AG10803 (cell line): ENCODE results near the gene LRP1.

Source experiments
- DNase-seq: peaks from one replicate; pipeline ENCODE4 v3.0.0; 2010; ENCODE audit warnings: low read depth
- H3K4me3 ChIP-seq: 2 replicates; pipeline ENCODE4 v1.5.1; 2011; ENCODE audit warnings: mild to moderate bottlenecking, low read length, control low read depth
- CTCF ChIP-seq: conservative IDR thresholded peaks from 2 replicates; pipeline ENCODE4 v1.5.1; 2011; ENCODE audit warnings: mild to moderate bottlenecking, low read length, control low read depth, inconsistent platforms

The LRP1 gene

GRCh38 chr12:57201219-57201618 is 72.9 kb downstream of the LRP1 start:
- TF ChIP-seq CTCF: no peak
- no peak overlapping the region for H3K4me3 ChIP-seq
- DNase-seq: no peak

GRCh38 chr12:57201631-57202030 is 73.3 kb downstream of the LRP1 start:
- H3K4me3 ChIP-seq: no peak overlapping the region
- TF ChIP-seq CTCF: no peak
- no peak for DNase-seq

DNA sequence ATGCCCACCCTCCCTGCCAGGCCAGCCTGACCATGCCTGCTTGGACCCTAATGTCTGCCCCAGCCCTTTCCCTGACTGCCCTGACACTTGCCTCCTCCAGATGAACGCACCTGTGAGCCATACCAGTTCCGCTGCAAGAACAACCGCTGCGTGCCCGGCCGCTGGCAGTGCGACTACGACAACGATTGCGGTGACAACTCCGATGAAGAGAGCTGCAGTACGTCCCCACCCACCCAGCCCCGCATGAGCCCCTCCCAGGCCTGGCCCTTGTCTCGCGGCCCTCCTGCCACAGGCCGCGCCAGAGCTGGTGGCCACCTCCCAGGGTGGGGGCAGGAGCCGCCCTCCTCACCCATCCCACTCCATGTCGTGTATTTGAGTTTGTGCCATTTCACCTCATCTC is 74.0 kb downstream of the LRP1 start:
- no peak overlapping the region for H3K4me3 ChIP-seq
- DNase-seq: no peak
- no peak for TF ChIP-seq CTCF

DNA sequence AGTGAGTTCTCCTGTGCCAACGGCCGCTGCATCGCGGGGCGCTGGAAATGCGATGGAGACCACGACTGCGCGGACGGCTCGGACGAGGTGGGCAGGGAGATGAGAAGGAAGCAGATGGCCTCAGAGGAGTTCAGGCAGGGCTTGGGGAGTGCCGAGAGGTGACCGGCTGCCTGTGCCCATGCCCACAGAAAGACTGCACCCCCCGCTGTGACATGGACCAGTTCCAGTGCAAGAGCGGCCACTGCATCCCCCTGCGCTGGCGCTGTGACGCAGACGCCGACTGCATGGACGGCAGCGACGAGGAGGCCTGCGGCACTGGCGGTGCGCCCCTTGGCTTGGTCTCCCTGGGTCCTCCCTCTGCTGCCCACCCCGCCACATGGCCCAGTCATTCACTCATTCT is 74.9 kb downstream of the LRP1 start:
- no peak for TF ChIP-seq CTCF
- no peak for DNase-seq
- no peak overlapping the region for H3K4me3 ChIP-seq

DNA sequence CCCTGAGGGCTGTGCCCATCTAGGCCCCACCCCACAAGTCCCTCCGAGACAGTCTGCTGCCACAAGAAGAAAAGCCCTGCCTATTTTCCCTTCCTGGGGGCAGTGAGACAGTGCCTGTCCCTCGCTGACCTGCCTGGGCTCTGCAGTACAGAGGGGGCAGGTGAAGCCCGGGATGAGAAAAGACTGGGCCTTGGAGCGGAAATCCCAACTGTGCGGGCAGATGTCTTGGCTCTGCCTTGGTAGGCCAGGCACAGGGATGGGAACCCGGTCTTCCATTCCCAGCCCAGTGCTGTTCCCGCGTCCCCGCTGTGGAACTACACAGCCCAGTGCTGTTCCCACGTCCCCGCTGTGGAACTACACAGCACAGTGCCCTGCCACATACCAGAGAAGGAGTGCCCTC is 75.5 kb downstream of the LRP1 start:
- H3K4me3 ChIP-seq: no peak overlapping the region
- no peak for TF ChIP-seq CTCF
- no peak for DNase-seq

DNA sequence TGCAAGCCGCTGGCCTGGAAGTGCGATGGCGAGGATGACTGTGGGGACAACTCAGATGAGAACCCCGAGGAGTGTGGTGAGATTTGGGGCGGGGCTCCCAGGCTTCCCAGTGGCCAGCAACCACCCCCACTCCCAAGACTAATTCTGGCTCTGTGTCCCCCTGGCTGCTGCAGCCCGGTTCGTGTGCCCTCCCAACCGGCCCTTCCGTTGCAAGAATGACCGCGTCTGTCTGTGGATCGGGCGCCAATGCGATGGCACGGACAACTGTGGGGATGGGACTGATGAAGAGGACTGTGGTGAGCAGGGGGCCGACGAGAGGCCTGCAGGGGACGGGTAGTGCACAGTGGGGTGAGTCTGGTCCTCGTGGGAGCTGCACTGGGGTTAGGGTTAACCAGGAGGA is 76.2 kb downstream of the LRP1 start:
- TF ChIP-seq CTCF: no peak
- no peak for DNase-seq
- no peak overlapping the region for H3K4me3 ChIP-seq

DNA sequence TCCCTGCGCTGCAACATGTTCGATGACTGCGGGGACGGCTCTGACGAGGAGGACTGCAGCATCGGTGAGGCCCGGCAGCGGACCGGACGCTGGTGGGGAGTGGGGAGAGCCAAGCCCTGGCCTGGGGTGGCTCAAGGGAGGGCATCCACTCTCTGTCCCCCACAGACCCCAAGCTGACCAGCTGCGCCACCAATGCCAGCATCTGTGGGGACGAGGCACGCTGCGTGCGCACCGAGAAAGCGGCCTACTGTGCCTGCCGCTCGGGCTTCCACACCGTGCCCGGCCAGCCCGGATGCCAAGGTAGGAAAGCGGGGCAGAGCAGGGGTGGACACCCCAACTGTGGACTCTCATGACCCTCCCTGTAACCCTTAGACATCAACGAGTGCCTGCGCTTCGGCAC is 76.9 kb downstream of the LRP1 start:
- TF ChIP-seq CTCF: no peak
- no peak overlapping the region for H3K4me3 ChIP-seq
- DNase-seq: no peak
